ENCODE measurements around the gene LCLAT1. TPM values are rescaled to one million over a fixed set of nuclear protein-coding genes. Genes with fewer than 3 reads are reported as not detected.

LCLAT1 gene
- total and polyA plus RNA-seq, 2 of the 4 experiments (the other 2 are of a cell fraction): 7.5 to 11.5 TPM

- no peak overlapping the region for H3K4me2 ChIP-seq (ENCODE audit: low read depth, low read length)
- no peak overlapping the region for H2AFZ ChIP-seq (replicated peaks; ENCODE audit: low read length, poor library complexity)
- no peak overlapping the region for H2BK5ac ChIP-seq (ENCODE audit: low read depth, low read length, poor library complexity, severe bottlenecking)
- H3K56ac ChIP-seq (ENCODE audit: extremely low read depth, insufficient read depth, low read length): no peak overlapping the region
- H3K14ac ChIP-seq (replicated peaks; ENCODE audit: low read depth, low read length): no peak overlapping the region
- WGBS, 2 experiments (ENCODE audit: extremely low coverage in 2 of 2, insufficient read length in 1 of 2): no CpG with 5 or more reads among the region's 4 CpGs
- H3K4ac ChIP-seq (ENCODE audit: low read depth, low read length): no peak overlapping the region
- no peak overlapping the region for H4K5ac ChIP-seq (ENCODE audit: low read depth, low read length)
- ATAC-seq (ENCODE audit: low read depth) (no peak), DNase-seq (no peak)
- no peak overlapping the region for H3K18ac ChIP-seq (ENCODE audit: low read depth, low read length)
- ChIA-PET POLR2A (ENCODE audit: unreplicated experiment) (no interaction called here), CTCF (interaction anchor here (0.6 to 1.3 kb wide), 2 partner anchors 508 to 651 kb away, joined by 3 to 6 read pairs; no protein-coding TSS in a partner anchor)
- no peak overlapping the region for H2AK5ac ChIP-seq (ENCODE audit: low read depth, low read length)
- H3K27me3 ChIP-seq (ENCODE audit: control insufficient read depth, insufficient read depth, low read length): no peaks in the 10 kb centered on the region
- H2AK9ac ChIP-seq (replicated peaks; ENCODE audit: low read depth, low read length, poor library complexity): no peak overlapping the region
- no peak overlapping the region for H3K4me3 ChIP-seq (ENCODE audit: insufficient read depth, low read depth, low read length)
- TF ChIP-seq SMC3 (IDR thresholded peaks at IDR 0.05; ENCODE audit: low read depth, low read length) (no peak), MXI1 (IDR thresholded peaks at IDR 0.05; ENCODE audit: borderline replicate concordance, low read depth, low read length) (no peak)
- peaks cover 11% of the 10 kb centered on the region for H3K9me3 ChIP-seq (ENCODE audit: control insufficient read depth, insufficient read depth, low read length)
- H3K23ac ChIP-seq (ENCODE audit: low read depth, low read length): no peak overlapping the region
- H4K8ac ChIP-seq (ENCODE audit: low read depth in 2 of 2, low read length in 2 of 2): no peak overlapping the region
- no peaks in the 10 kb centered on the region for H3K9me1 ChIP-seq (ENCODE audit: insufficient read depth, low read length)
- no peaks in the 10 kb centered on the region for H3K36me3 ChIP-seq (ENCODE audit: control insufficient read depth, insufficient read depth, low read length)
- H4K91ac ChIP-seq (ENCODE audit: insufficient read depth, low read depth, low read length): no peak overlapping the region
- in situ Hi-C loops (cut with MboI; ENCODE audit: low sequenced_read_pairs) (no loop called here), intact Hi-C loops (cut with micrococcal nuclease) (no loop called here), dilution Hi-C loops (cut with HindIII; ENCODE audit: low sequenced_read_pairs, unreplicated experiment) (no loop called here)
- no peak overlapping the region for H2BK15ac ChIP-seq (ENCODE audit: low read depth, low read length)
- no peaks in the 10 kb centered on the region for H3K4me1 ChIP-seq (ENCODE audit: control insufficient read depth, insufficient read depth, low read length)
- H4K20me1 ChIP-seq (ENCODE audit: insufficient read depth, low read length): no peaks in the 10 kb centered on the region
- H3K79me1 ChIP-seq (ENCODE audit: low read depth in 1 of 2, low read length in 2 of 2): no peaks in the 10 kb centered on the region
- no peak overlapping the region for H3K27ac ChIP-seq (ENCODE audit: insufficient read depth, low read length)
- H2BK20ac ChIP-seq (ENCODE audit: low read depth, low read length): no peak overlapping the region
- BruUV-seq (replicated peaks): no TSS peak
- H2BK120ac ChIP-seq (ENCODE audit: low read depth, low read length): no peak overlapping the region
- no peak overlapping the region for H3K9ac ChIP-seq (ENCODE audit: low read depth, low read length)
These were observed 226.1 kb downstream of the LCLAT1 start for GRCh38 chr2:30673127-30673526.
